CD4-positive, alpha-beta T cell treated with Interleukin-17A for 4 hours (primary cell): ENCODE measurements around the gene CCDC196.

Experiments
- DNase-seq: peaks from one replicate; pipeline ENCODE4 v3.0.0-alpha.2; 2020; ENCODE audit warnings: mixed read lengths

Gene CCDC196

GRCh38 chr14:66485910-66486421 lies at the start of gene CCDC196:
CCDC196 (plus strand) TSS chr14:66486371; CDS start chr14:66486503, 132 bp downstream.
- DNase-seq: no peak

- DNase-seq: no peak
Measured at GRCh38 chr14:66440801-66441200, 45.4 kb upstream of the CCDC196 start.

- no peak for DNase-seq
Measured at GRCh38 chr14:66442953-66443571, 43.1 kb upstream of the CCDC196 start.

GRCh38 chr14:66443785-66444184 lies 42.4 kb upstream of the CCDC196 start:
- no peak for DNase-seq

GRCh38 chr14:66444271-66444927 lies 41.8 kb upstream of the CCDC196 start:
- DNase-seq: no peak

GRCh38 chr14:66445936-66446335 lies 40.2 kb upstream of the CCDC196 start:
- DNase-seq: no peak

GRCh38 chr14:66453469-66453868 lies 32.7 kb upstream of the CCDC196 start:
- DNase-seq: no peak

GRCh38 chr14:66459603-66460002 lies 26.6 kb upstream of the CCDC196 start:
- DNase-seq: no peak

- no peak for DNase-seq
Measured at GRCh38 chr14:66464261-66464660, 21.9 kb upstream of the CCDC196 start.

- DNase-seq: no peak
Measured at GRCh38 chr14:66468778-66469367, 17.3 kb upstream of the CCDC196 start.

- no peak for DNase-seq
Measured at GRCh38 chr14:66471584-66471983, 14.6 kb upstream of the CCDC196 start.

- DNase-seq: no peak
Measured at GRCh38 chr14:66472251-66472650, 13.9 kb upstream of the CCDC196 start.

- DNase-seq: no peak
Measured at GRCh38 chr14:66473223-66473622, 12.9 kb upstream of the CCDC196 start.

- no peak for DNase-seq
Measured at GRCh38 chr14:66476964-66477363, 9.2 kb upstream of the CCDC196 start.

GRCh38 chr14:66477567-66477966 lies 8.6 kb upstream of the CCDC196 start:
- no peak for DNase-seq

GRCh38 chr14:66482873-66483272 lies 3.3 kb upstream of the CCDC196 start:
- no peak for DNase-seq

GRCh38 chr14:66483322-66483721 lies 2.8 kb upstream of the CCDC196 start:
- DNase-seq: no peak

- DNase-seq: no peak
Measured at GRCh38 chr14:66485029-66485428, 1.1 kb upstream of the CCDC196 start.

GRCh38 chr14:66487164-66487563 lies 993 bp downstream of the CCDC196 start:
- DNase-seq: no peak

- no peak for DNase-seq
Measured at GRCh38 chr14:66490143-66491111, 4.3 kb downstream of the CCDC196 start.

GRCh38 chr14:66493750-66494149 lies 7.6 kb downstream of the CCDC196 start:
- no peak for DNase-seq

GRCh38 chr14:66495218-66496098 lies 9.3 kb downstream of the CCDC196 start:
- DNase-seq: peak; percentile 54
